ENCODE data around the gene KIRREL2. TPM values are rescaled to one million over a fixed set of nuclear protein-coding genes. Genes with fewer than 3 reads are reported as not detected.

Gene KIRREL2
- total and polyA plus RNA-seq, 9 of the 15 experiments (the other 6 are each of a cell fraction or from before 2014, with no cell fraction given) = 0.01 to 0.12 (median 0.09) TPM; not detected in 4

GRCh38 chr19:35896643-35897040, 39.9 kb downstream of the KIRREL2 start:
- intact Hi-C loops (cut with micrococcal nuclease) (no loop called here), in situ Hi-C loops (cut with MboI) (no loop called here)
- no peak for DNase-seq (ENCODE audit: extremely low read depth in 1 of 4, low spot score in 3 of 4)
- no peak for FAIRE-seq
- Histone ChIP-seq H3K4me3 (no peak overlapping the region), H3K9ac (ENCODE audit: insufficient read depth in 1 of 2, low read depth in 2 of 2, low read length in 2 of 2) (no peak overlapping the region), H3K4me2 (ENCODE audit: insufficient read depth, low read length) (no peak overlapping the region), H3K36me3 (ENCODE audit: control insufficient read depth, insufficient read depth, low read length) (peaks cover 39% of the 10 kb centered on the region; the same call in 2 of the 3 replicates), H3K9me3 (replicated peaks; ENCODE audit: control insufficient read depth, insufficient read depth, low read depth, low read length) (no peaks in the 10 kb centered on the region), H4K20me1 (replicated peaks; ENCODE audit: control insufficient read depth, insufficient read depth, low read length) (no peaks in the 10 kb centered on the region), H3K4me1 (replicated peaks in 1 of 2; ENCODE audit: control insufficient read depth in 2 of 2, insufficient read depth in 2 of 2, low read length in 2 of 2) (peaks cover 0 to 29% of the 10 kb centered on the region in 2 experiments; a peak in 2 of 5 replicates), H3K9me1 (ENCODE audit: control insufficient read depth, insufficient read depth, low read length) (no peaks in the 10 kb centered on the region), H3K79me2 (ENCODE audit: control insufficient read depth, insufficient read depth, low read length) (peaks cover 19% of the 10 kb centered on the region; the same call in 2 of the 3 replicates), H3K27ac (ENCODE audit: extremely low read depth, low read depth, low read length) (no peak overlapping the region), H2AFZ (ENCODE audit: low read depth, low read length) (no peak overlapping the region), H3K27me3 (ENCODE audit: control insufficient read depth in 2 of 2, insufficient read depth in 2 of 2, low read length in 2 of 2) (no peaks in the 10 kb centered on the region)
- BruUV-seq (replicated peaks) = no TSS peak
- ATAC-seq = no peak
- CTCF ChIA-PET (ENCODE audit: low intra/inter-chr PET ratio) = no interaction called here
- POLR2A ChIA-PET = no interaction called here
- WGBS (ENCODE audit: insufficient coverage, low coverage, missing lambda C conversion rate) = 96% methylated on average over 13 of the region's 13 CpGs
- TF ChIP-seq TBL1XR1 (IDR thresholded peaks at IDR 0.05; ENCODE audit: low read length in 2 of 2) = no peak
- TF ChIP-seq RBFOX2 (IDR thresholded peaks at IDR 0.05; ENCODE audit: low read depth, low read length) = peak; percentile 26; the same call in 1 of the 2 replicates

- in situ Hi-C loops (cut with MboI) = no loop called here
- Histone ChIP-seq H4K20me1 (replicated peaks; ENCODE audit: control insufficient read depth, insufficient read depth, low read length) (no peaks in the 10 kb centered on the region), H3K4me3 (no peak overlapping the region), H3K27ac (ENCODE audit: extremely low read depth, low read depth, low read length) (no peak overlapping the region), H3K9me3 (replicated peaks; ENCODE audit: control insufficient read depth, insufficient read depth, low read depth, low read length) (no peaks in the 10 kb centered on the region), H3K36me3 (ENCODE audit: control insufficient read depth, insufficient read depth, low read length) (peaks cover 39% of the 10 kb centered on the region; the same call in 2 of the 3 replicates), H3K4me2 (ENCODE audit: insufficient read depth, low read length) (no peak overlapping the region), H2AFZ (ENCODE audit: low read depth, low read length) (no peak overlapping the region), H3K27me3 (ENCODE audit: control insufficient read depth in 2 of 2, insufficient read depth in 2 of 2, low read length in 2 of 2) (no peaks in the 10 kb centered on the region), H3K9ac (ENCODE audit: insufficient read depth in 1 of 2, low read depth in 2 of 2, low read length in 2 of 2) (no peak overlapping the region), H3K4me1 (replicated peaks in 1 of 2; ENCODE audit: control insufficient read depth in 2 of 2, insufficient read depth in 2 of 2, low read length in 2 of 2) (peaks cover 10 to 29% of the 10 kb centered on the region in 2 experiments; a peak in 4 of 5 replicates), H3K9me1 (ENCODE audit: control insufficient read depth, insufficient read depth, low read length) (no peaks in the 10 kb centered on the region), H3K79me2 (ENCODE audit: control insufficient read depth, insufficient read depth, low read length) (peaks cover 19% of the 10 kb centered on the region; the same call in 2 of the 3 replicates)
- no TSS peak for BruUV-seq (replicated peaks)
- CTCF ChIA-PET (ENCODE audit: low intra/inter-chr PET ratio) = no interaction called here
- intact Hi-C loops (cut with micrococcal nuclease) = no loop called here
- FAIRE-seq (no peak), DNase-seq (ENCODE audit: extremely low read depth in 1 of 4, low spot score in 3 of 4) (no peak), ATAC-seq (no peak)
- POLR2A ChIA-PET = no interaction called here
- WGBS (ENCODE audit: insufficient coverage, low coverage, missing lambda C conversion rate) = 92% methylated on average over 12 of the region's 13 CpGs
- no peak for TF ChIP-seq GATA2 (CRISPR knock-in tag; IDR thresholded peaks at IDR 0.05)
- no peak for TF ChIP-seq ZNF589 (CRISPR knock-in tag; IDR thresholded peaks at IDR 0.05; ENCODE audit: low read depth)
- no peak for TF ChIP-seq MTF1 (CRISPR knock-in tag; IDR thresholded peaks at IDR 0.05; ENCODE audit: borderline replicate concordance)
- TF ChIP-seq ZNF561 (CRISPR knock-in tag; conservative IDR thresholded peaks at IDR 0.05) = no peak
- no peak for TF ChIP-seq FUS (optimal IDR thresholded peaks at IDR 0.05; ENCODE audit: low read depth, low read length)
- TF ChIP-seq ZNF445 (CRISPR knock-in tag; IDR thresholded peaks at IDR 0.05; ENCODE audit: low read depth) = no peak
- no peak for TF ChIP-seq TAF1 (IDR thresholded peaks at IDR 0.05; ENCODE audit: control insufficient read depth, extremely low read depth, insufficient read depth, low read length, severe bottlenecking)
- TF ChIP-seq MYNN (IDR thresholded peaks at IDR 0.05) = no peak
- no peak for TF ChIP-seq MYNN (CRISPR knock-in tag; IDR thresholded peaks at IDR 0.05)
- TF ChIP-seq ATF2 (CRISPR knock-in tag; IDR thresholded peaks at IDR 0.05) = no peak
These were observed 41.2 kb downstream of the KIRREL2 start for GRCh38 chr19:35897706-35898451.
